ENCODE measurements around the gene TFAP2B. TPM values are rescaled to one million over a fixed set of nuclear protein-coding genes. Genes with fewer than 3 reads are reported as not detected.

The TFAP2B gene
- total RNA-seq (not detected), polyA plus RNA-seq (not detected), total RNA-seq (not detected)

GRCh38 chr6:50818673-50819072, at the start of gene TFAP2B:
TFAP2B (plus strand) TSS chr6:50818871; CDS start chr6:50818892, 21 bp downstream.
- H3K4me3 ChIP-seq (ENCODE audit: low read length), result no peak within 1 kb of the TSS
- Mint-ChIP-seq H3K9me3 (peaks cover 0 to 13% (median 3%) of the 10 kb centered on the region in 11 donors), H3K4me1 (peaks cover 9 to 40% (median 33%) of the 10 kb centered on the region in 7 donors), H3K4me3 (peak within 1 kb of the TSS in 3 of 10 donors; percentile 18 to 59 (median 35)), H3K27ac (no peak within 1 kb of the TSS), H3K27me3 (peaks cover 61 to 91% (median 88%) of the 10 kb centered on the region in 5 donors), H3K36me3 (peaks cover 0 to 14% (median 2%) of the 10 kb centered on the region in 5 donors)
- H3K27ac ChIP-seq (ENCODE audit: low read depth, low read length), result no peak within 1 kb of the TSS
- peaks cover 0 to 26% of the 10 kb centered on the region in 2 donors for H3K27me3 ChIP-seq (ENCODE audit: control insufficient read depth in 2 of 2, insufficient read depth in 2 of 2, low read length in 2 of 2)
- intact Hi-C loops (cut with micrococcal nuclease), result loop anchor here (2.0 to 10.0 kb wide), 5 partner anchors 26 to 1844 kb away; no protein-coding TSS in a partner anchor
- no peak for DNase-seq
- H3K9me3 ChIP-seq (ENCODE audit: control insufficient read depth in 2 of 3, low read length in 3 of 3), result no peaks in the 10 kb centered on the region
- peaks cover 0 to 5% of the 10 kb centered on the region in 2 donors for H3K4me1 ChIP-seq (ENCODE audit: control insufficient read depth in 2 of 2, insufficient read depth in 2 of 2, low read length in 2 of 2)
- POLR2A ChIA-PET, result no interaction called here
- ATAC-seq, result no peak
- H3K36me3 ChIP-seq (ENCODE audit: control insufficient read depth in 2 of 3, insufficient read depth in 3 of 3, low read length in 3 of 3), result no peaks in the 10 kb centered on the region
- CTCF ChIA-PET, result no interaction called here

GRCh38 chr6:50778696-50779095, 40.0 kb upstream of the TFAP2B start:
- intact Hi-C loops (cut with micrococcal nuclease), result no loop called here
- no peaks in the 10 kb centered on the region for H3K4me1 Mint-ChIP-seq
- peaks cover 0 to 4% (median 0%) of the 10 kb centered on the region in 5 donors for H3K27me3 Mint-ChIP-seq
- no peaks in the 10 kb centered on the region for H3K27me3 ChIP-seq (ENCODE audit: control insufficient read depth in 2 of 2, insufficient read depth in 2 of 2, low read length in 2 of 2)
- H3K4me3 Mint-ChIP-seq, result no peak overlapping the region
- H3K4me3 ChIP-seq (ENCODE audit: low read length), result no peak overlapping the region
- DNase-seq (no peak), ATAC-seq (no peak)
- POLR2A ChIA-PET, result no interaction called here
- no peaks in the 10 kb centered on the region for H3K9me3 ChIP-seq (ENCODE audit: control insufficient read depth in 2 of 3, low read length in 3 of 3)
- CTCF ChIA-PET, result no interaction called here
- peaks cover 0 to 8% (median 3%) of the 10 kb centered on the region in 11 donors for H3K9me3 Mint-ChIP-seq
- no peak overlapping the region for H3K27ac Mint-ChIP-seq
- no peaks in the 10 kb centered on the region for H3K4me1 ChIP-seq (ENCODE audit: control insufficient read depth in 2 of 2, insufficient read depth in 2 of 2, low read length in 2 of 2)
- no peaks in the 10 kb centered on the region for H3K36me3 Mint-ChIP-seq
- H3K27ac ChIP-seq (ENCODE audit: low read depth, low read length), result no peak overlapping the region
- H3K36me3 ChIP-seq (ENCODE audit: control insufficient read depth in 2 of 3, insufficient read depth in 3 of 3, low read length in 3 of 3), result no peaks in the 10 kb centered on the region

GRCh38 chr6:50780382-50780781, 38.3 kb upstream of the TFAP2B start:
- H3K36me3 ChIP-seq (ENCODE audit: control insufficient read depth in 2 of 3, insufficient read depth in 3 of 3, low read length in 3 of 3), result no peaks in the 10 kb centered on the region
- no peaks in the 10 kb centered on the region for H3K9me3 ChIP-seq (ENCODE audit: control insufficient read depth in 2 of 3, low read length in 3 of 3)
- H3K4me3 ChIP-seq (ENCODE audit: low read length), result no peak overlapping the region
- no peaks in the 10 kb centered on the region for H3K4me1 ChIP-seq (ENCODE audit: control insufficient read depth in 2 of 2, insufficient read depth in 2 of 2, low read length in 2 of 2)
- Mint-ChIP-seq H3K27me3 (peaks cover 0 to 4% (median 0%) of the 10 kb centered on the region in 5 donors), H3K27ac (no peak overlapping the region), H3K4me3 (no peak overlapping the region), H3K9me3 (peaks cover 0 to 8% (median 3%) of the 10 kb centered on the region in 11 donors), H3K4me1 (no peaks in the 10 kb centered on the region), H3K36me3 (no peaks in the 10 kb centered on the region)
- H3K27me3 ChIP-seq (ENCODE audit: control insufficient read depth in 2 of 2, insufficient read depth in 2 of 2, low read length in 2 of 2), result no peaks in the 10 kb centered on the region
- DNase-seq (no peak), ATAC-seq (no peak)
- intact Hi-C loops (cut with micrococcal nuclease), result no loop called here
- no peak overlapping the region for H3K27ac ChIP-seq (ENCODE audit: low read depth, low read length)
- POLR2A ChIA-PET, result no interaction called here
- CTCF ChIA-PET, result no interaction called here

GRCh38 chr6:50785921-50786320, 32.8 kb upstream of the TFAP2B start:
- intact Hi-C loops (cut with micrococcal nuclease), result no loop called here
- H3K9me3 Mint-ChIP-seq, result peaks cover 0 to 7% (median 0%) of the 10 kb centered on the region in 11 donors

GRCh38 chr6:50791900-50792508, 26.7 kb upstream of the TFAP2B start:
- Histone ChIP-seq H3K27ac (ENCODE audit: low read depth, low read length) (no peak overlapping the region), H3K27me3 (ENCODE audit: control insufficient read depth in 2 of 2, insufficient read depth in 2 of 2, low read length in 2 of 2) (no peaks in the 10 kb centered on the region), H3K36me3 (ENCODE audit: control insufficient read depth in 2 of 3, insufficient read depth in 3 of 3, low read length in 3 of 3) (no peaks in the 10 kb centered on the region), H3K4me1 (ENCODE audit: control insufficient read depth in 2 of 2, insufficient read depth in 2 of 2, low read length in 2 of 2) (no peaks in the 10 kb centered on the region), H3K9me3 (ENCODE audit: control insufficient read depth in 2 of 3, low read length in 3 of 3) (no peaks in the 10 kb centered on the region), H3K4me3 (ENCODE audit: low read length) (no peak overlapping the region)
- Mint-ChIP-seq H3K27ac (no peak overlapping the region), H3K4me1 (no peaks in the 10 kb centered on the region), H3K36me3 (no peaks in the 10 kb centered on the region), H3K4me3 (no peak overlapping the region), H3K9me3 (peaks cover 0 to 12% (median 0%) of the 10 kb centered on the region in 11 donors), H3K27me3 (peaks cover 0 to 17% (median 5%) of the 10 kb centered on the region in 5 donors)
- intact Hi-C loops (cut with micrococcal nuclease), result loop anchor here in 1 of 2 donors (2.0 kb wide), 1 partner anchor 135 kb away; no protein-coding TSS in a partner anchor
- CTCF ChIA-PET, result no interaction called here
- POLR2A ChIA-PET, result no interaction called here
- ATAC-seq (no peak), DNase-seq (no peak)

More at GRCh38 chr6:50785921-50786320, 32.8 kb upstream of the TFAP2B start:
- no peaks in the 10 kb centered on the region for H3K9me3 ChIP-seq (ENCODE audit: control insufficient read depth in 2 of 3, low read length in 3 of 3)
- no peak overlapping the region for H3K27ac ChIP-seq (ENCODE audit: low read depth, low read length)
- no peaks in the 10 kb centered on the region for H3K4me1 ChIP-seq (ENCODE audit: control insufficient read depth in 2 of 2, insufficient read depth in 2 of 2, low read length in 2 of 2)
- POLR2A ChIA-PET, result no interaction called here
- CTCF ChIA-PET, result no interaction called here
- H3K27me3 ChIP-seq (ENCODE audit: control insufficient read depth in 2 of 2, insufficient read depth in 2 of 2, low read length in 2 of 2), result no peaks in the 10 kb centered on the region
- DNase-seq (no peak), ATAC-seq (no peak)
- H3K4me1 Mint-ChIP-seq, result no peaks in the 10 kb centered on the region
- peaks cover 0 to 12% (median under 1%) of the 10 kb centered on the region in 5 donors for H3K27me3 Mint-ChIP-seq
- H3K4me3 Mint-ChIP-seq, result no peak overlapping the region
- H3K36me3 ChIP-seq (ENCODE audit: control insufficient read depth in 2 of 3, insufficient read depth in 3 of 3, low read length in 3 of 3), result no peaks in the 10 kb centered on the region
- no peaks in the 10 kb centered on the region for H3K36me3 Mint-ChIP-seq
- H3K27ac Mint-ChIP-seq, result no peak overlapping the region
- no peak overlapping the region for H3K4me3 ChIP-seq (ENCODE audit: low read length)

- H3K4me1 Mint-ChIP-seq, result no peaks in the 10 kb centered on the region
- ATAC-seq, result no peak
- intact Hi-C loops (cut with micrococcal nuclease), result loop anchor here in 1 of 2 donors (2.0 kb wide), 1 partner anchor 136 kb away; no protein-coding TSS in a partner anchor
- H3K27ac ChIP-seq (ENCODE audit: low read depth, low read length), result no peak overlapping the region
- H3K27me3 ChIP-seq (ENCODE audit: control insufficient read depth in 2 of 2, insufficient read depth in 2 of 2, low read length in 2 of 2), result no peaks in the 10 kb centered on the region
- H3K4me3 Mint-ChIP-seq, result no peak overlapping the region
- H3K27ac Mint-ChIP-seq, result no peak overlapping the region
- H3K4me1 ChIP-seq (ENCODE audit: control insufficient read depth in 2 of 2, insufficient read depth in 2 of 2, low read length in 2 of 2), result no peaks in the 10 kb centered on the region
- H3K9me3 ChIP-seq (ENCODE audit: control insufficient read depth in 2 of 3, low read length in 3 of 3), result no peaks in the 10 kb centered on the region
- H3K36me3 ChIP-seq (ENCODE audit: control insufficient read depth in 2 of 3, insufficient read depth in 3 of 3, low read length in 3 of 3), result no peaks in the 10 kb centered on the region
- no peak for DNase-seq
- H3K27me3 Mint-ChIP-seq, result peaks cover 0 to 13% (median 5%) of the 10 kb centered on the region in 5 donors
- no peak overlapping the region for H3K4me3 ChIP-seq (ENCODE audit: low read length)
- H3K36me3 Mint-ChIP-seq, result no peaks in the 10 kb centered on the region
- POLR2A ChIA-PET, result no interaction called here
- H3K9me3 Mint-ChIP-seq, result peaks cover 0 to 10% (median 0%) of the 10 kb centered on the region in 11 donors
- CTCF ChIA-PET, result no interaction called here
Measured at GRCh38 chr6:50792771-50793170, 25.9 kb upstream of the TFAP2B start.

GRCh38 chr6:50795574-50795973, 23.1 kb upstream of the TFAP2B start:
- CTCF ChIA-PET, result no interaction called here
- H3K4me1 ChIP-seq (ENCODE audit: control insufficient read depth in 2 of 2, insufficient read depth in 2 of 2, low read length in 2 of 2), result no peaks in the 10 kb centered on the region
- intact Hi-C loops (cut with micrococcal nuclease), result no loop called here

More at GRCh38 chr6:50795574-50795973, 23.1 kb upstream of the TFAP2B start:
- H3K4me3 Mint-ChIP-seq, result no peak overlapping the region
- POLR2A ChIA-PET, result no interaction called here
- Histone ChIP-seq H3K4me3 (ENCODE audit: low read length) (no peak overlapping the region), H3K27me3 (ENCODE audit: control insufficient read depth in 2 of 2, insufficient read depth in 2 of 2, low read length in 2 of 2) (no peaks in the 10 kb centered on the region), H3K36me3 (ENCODE audit: control insufficient read depth in 2 of 3, insufficient read depth in 3 of 3, low read length in 3 of 3) (no peaks in the 10 kb centered on the region), H3K27ac (ENCODE audit: low read depth, low read length) (no peak overlapping the region), H3K9me3 (ENCODE audit: control insufficient read depth in 2 of 3, low read length in 3 of 3) (no peaks in the 10 kb centered on the region)
- no peaks in the 10 kb centered on the region for H3K4me1 Mint-ChIP-seq
- DNase-seq (no peak), ATAC-seq (no peak)
- no peak overlapping the region for H3K27ac Mint-ChIP-seq
- no peaks in the 10 kb centered on the region for H3K36me3 Mint-ChIP-seq
- H3K9me3 Mint-ChIP-seq, result peaks cover 0 to 5% (median 0%) of the 10 kb centered on the region in 11 donors
- H3K27me3 Mint-ChIP-seq, result peaks cover 0 to 5% (median 5%) of the 10 kb centered on the region in 5 donors

All from naive thymus-derived CD4-positive, alpha-beta T cell (primary cell).